ENCODE results near the gene PDZRN3. TPM values are rescaled to one million over a fixed set of nuclear protein-coding genes. Genes with fewer than 3 reads are reported as not detected.

The PDZRN3 gene
- total and polyA plus RNA-seq, 4 donors = 33.6 to 86.3 (median 52.6) TPM

DNA sequence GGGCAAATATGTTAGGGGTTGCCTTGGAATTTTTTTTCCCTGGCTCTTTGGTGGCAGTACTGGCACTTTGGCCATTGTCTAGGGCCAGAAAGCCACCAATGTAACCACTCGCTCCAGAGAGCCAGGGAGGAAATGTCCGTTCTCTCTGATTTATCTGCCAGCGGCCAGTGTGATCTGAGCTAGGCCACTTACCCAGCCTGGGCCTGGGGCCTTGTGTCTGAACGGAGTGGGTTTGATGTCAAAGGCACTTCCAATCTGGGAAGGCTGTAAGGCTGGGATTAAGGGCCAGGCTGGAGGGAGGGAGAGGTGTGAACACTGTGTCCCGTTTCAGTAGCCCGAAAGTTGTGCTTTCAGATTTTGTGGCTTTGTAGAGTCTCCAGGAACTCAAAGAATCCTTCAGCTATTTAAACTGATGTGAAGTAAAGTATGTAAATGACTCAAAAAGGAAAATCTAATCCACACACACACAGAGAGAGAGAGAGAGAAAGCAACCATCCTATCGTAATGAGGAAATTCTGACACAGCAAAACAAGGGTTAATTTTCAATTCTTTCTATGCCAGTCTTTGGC is 271.0 kb downstream of the PDZRN3 start:
- ATAC-seq (ENCODE audit: low FRiP score) (no peak), DNase-seq (no peak)
- H3K4me3 ChIP-seq (ENCODE audit: low read length in 2 of 2) = no peak overlapping the region
- WGBS, 2 donors = 90 to 93% methylated on average over 7 of the region's 7 CpGs
- intact Hi-C loops (cut with DNase I) = no loop called here
- H3K27me3 ChIP-seq (ENCODE audit: control insufficient read depth in 1 of 2, insufficient read depth in 2 of 2, low read length in 1 of 2) = peaks cover 0 to 2% of the 10 kb centered on the region in 2 donors
- no peak overlapping the region for H3K27ac ChIP-seq (ENCODE audit: low read depth in 1 of 2, low read length in 2 of 2)
- H3K9me3 ChIP-seq (ENCODE audit: control insufficient read depth, low read length) = no peaks in the 10 kb centered on the region
- H3K36me3 ChIP-seq (ENCODE audit: control insufficient read depth in 1 of 2, insufficient read depth in 2 of 2, low read length in 1 of 2) = no peaks in the 10 kb centered on the region
- H3K4me1 ChIP-seq (ENCODE audit: control insufficient read depth in 1 of 2, insufficient read depth in 2 of 2, low read length in 2 of 2) = no peaks in the 10 kb centered on the region

DNA sequence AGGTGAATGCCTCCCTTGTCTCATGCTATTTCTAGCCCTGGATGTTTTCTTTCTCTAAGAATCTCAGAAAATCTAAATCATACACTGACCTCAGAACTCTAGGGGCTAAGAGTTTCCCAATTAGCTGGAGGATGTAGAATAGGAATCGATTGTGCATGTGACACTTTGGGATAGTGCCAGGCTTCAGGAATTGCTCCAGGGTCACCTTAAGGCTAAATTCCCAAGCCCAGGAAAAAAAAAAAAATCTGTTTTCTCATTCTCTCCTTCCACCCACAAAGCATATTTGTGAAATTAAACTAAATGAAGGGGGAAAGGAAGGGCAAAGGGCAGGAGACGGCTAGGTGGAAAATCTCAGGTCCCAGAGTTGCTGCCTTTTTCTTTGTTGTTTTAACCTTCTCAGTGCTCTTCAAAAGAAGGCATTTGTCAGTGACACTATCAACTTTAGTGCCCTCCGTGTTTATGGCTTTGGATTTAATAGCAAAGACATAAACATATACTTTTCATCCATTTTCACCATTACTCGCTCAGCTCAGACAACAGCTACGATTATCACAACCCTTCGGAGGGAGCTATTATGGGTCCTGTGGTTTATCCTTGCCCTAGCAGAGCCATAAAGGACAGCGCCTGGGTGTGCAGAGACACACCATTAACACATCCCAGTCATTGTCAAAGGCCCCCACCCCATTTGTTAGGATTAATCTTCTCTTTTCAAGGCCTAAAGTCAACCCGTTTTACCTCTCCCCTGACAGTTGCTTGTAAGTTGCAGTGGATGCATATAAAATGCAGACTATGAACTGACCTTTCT is 271.7 kb downstream of the PDZRN3 start:
- H3K27ac ChIP-seq (ENCODE audit: low read depth in 1 of 2, low read length in 2 of 2) = no peak overlapping the region
- no peaks in the 10 kb centered on the region for H3K36me3 ChIP-seq (ENCODE audit: control insufficient read depth in 1 of 2, insufficient read depth in 2 of 2, low read length in 1 of 2)
- peaks cover 0 to 2% of the 10 kb centered on the region in 2 donors for H3K27me3 ChIP-seq (ENCODE audit: control insufficient read depth in 1 of 2, insufficient read depth in 2 of 2, low read length in 1 of 2)
- H3K4me3 ChIP-seq (ENCODE audit: low read length in 2 of 2) = no peak overlapping the region
- DNase-seq (no peak), ATAC-seq (ENCODE audit: low FRiP score) (no peak)
- WGBS, 2 donors = 88% methylated on average over 8 of the region's 8 CpGs
- H3K9me3 ChIP-seq (ENCODE audit: control insufficient read depth, low read length) = no peaks in the 10 kb centered on the region
- H3K4me1 ChIP-seq (ENCODE audit: control insufficient read depth in 1 of 2, insufficient read depth in 2 of 2, low read length in 2 of 2) = no peaks in the 10 kb centered on the region
- intact Hi-C loops (cut with DNase I) = no loop called here

DNA sequence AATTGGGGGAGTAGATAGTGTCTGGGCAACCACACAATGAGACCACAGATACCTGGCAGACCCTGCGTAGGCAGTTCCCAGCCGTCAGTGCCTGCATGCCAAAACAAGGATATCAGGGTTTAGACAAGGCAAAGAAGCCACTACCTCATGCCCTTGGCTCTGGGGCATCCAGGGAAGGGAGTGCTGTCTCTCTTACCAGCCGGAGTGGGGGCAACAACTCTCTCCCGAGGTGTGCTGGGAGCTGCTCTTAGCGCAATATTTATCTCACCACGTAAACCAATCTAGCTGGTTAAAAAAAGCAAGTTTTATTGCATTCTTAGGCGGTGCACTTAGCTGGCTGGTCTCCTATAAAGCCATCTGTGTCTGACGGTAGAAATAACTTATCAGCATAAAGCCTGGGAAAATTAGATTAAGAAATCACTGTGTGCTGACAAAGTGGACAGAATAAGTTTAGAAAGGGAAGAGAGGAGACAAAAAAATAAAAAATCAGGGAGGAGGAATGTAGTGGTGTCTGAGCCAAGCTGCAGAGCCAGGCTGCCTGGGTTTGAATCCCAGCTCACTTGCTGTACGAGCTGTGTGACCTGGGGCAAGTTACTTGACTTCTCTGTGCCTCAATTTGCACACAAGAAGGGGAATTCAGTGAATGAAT is 273.2 kb downstream of the PDZRN3 start:
- Histone ChIP-seq H3K9me3 (ENCODE audit: control insufficient read depth, low read length) (no peaks in the 10 kb centered on the region), H3K27me3 (ENCODE audit: control insufficient read depth in 1 of 2, insufficient read depth in 2 of 2, low read length in 1 of 2) (peaks cover 0 to 2% of the 10 kb centered on the region in 2 donors), H3K27ac (ENCODE audit: low read depth in 1 of 2, low read length in 2 of 2) (no peak overlapping the region), H3K4me1 (ENCODE audit: control insufficient read depth in 1 of 2, insufficient read depth in 2 of 2, low read length in 2 of 2) (no peaks in the 10 kb centered on the region), H3K36me3 (ENCODE audit: control insufficient read depth in 1 of 2, insufficient read depth in 2 of 2, low read length in 1 of 2) (no peaks in the 10 kb centered on the region), H3K4me3 (ENCODE audit: low read length in 2 of 2) (no peak overlapping the region)
- 7% methylated on average over 9 of the region's 9 CpGs for WGBS, 2 donors
- intact Hi-C loops (cut with DNase I) = no loop called here
- no peak for ATAC-seq (ENCODE audit: low FRiP score)
- DNase-seq = no peak

DNA sequence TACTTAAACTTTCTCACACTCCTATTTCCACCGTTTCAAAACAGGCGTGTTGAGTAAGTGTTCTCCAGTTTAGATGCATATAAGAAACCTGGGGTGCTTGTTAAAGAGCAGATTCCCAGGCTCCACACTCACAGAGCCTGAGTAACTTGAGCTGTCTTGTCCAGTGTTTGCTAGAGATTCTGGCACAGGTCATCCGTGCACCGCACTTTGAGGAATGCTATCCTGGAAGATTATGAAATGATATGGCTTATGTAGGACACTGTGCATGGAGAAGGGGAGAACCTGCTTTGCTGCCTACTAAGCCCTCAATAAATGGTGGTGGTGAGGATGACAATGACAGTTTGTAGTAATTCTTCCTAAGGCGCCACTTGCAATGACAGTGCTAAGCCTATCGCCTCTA is 273.7 kb downstream of the PDZRN3 start:
- intact Hi-C loops (cut with DNase I) = no loop called here
- H3K4me3 ChIP-seq (ENCODE audit: low read length in 2 of 2) = no peak overlapping the region
- H3K36me3 ChIP-seq (ENCODE audit: control insufficient read depth in 1 of 2, insufficient read depth in 2 of 2, low read length in 1 of 2) = no peaks in the 10 kb centered on the region
- no peak overlapping the region for H3K27ac ChIP-seq (ENCODE audit: low read depth in 1 of 2, low read length in 2 of 2)
- H3K9me3 ChIP-seq (ENCODE audit: control insufficient read depth, low read length) = no peaks in the 10 kb centered on the region
- WGBS, 2 donors = 37 to 40% methylated on average over 6 of the region's 6 CpGs
- ATAC-seq (ENCODE audit: low FRiP score) (no peak), DNase-seq (no peak)
- no peaks in the 10 kb centered on the region for H3K4me1 ChIP-seq (ENCODE audit: control insufficient read depth in 1 of 2, insufficient read depth in 2 of 2, low read length in 2 of 2)
- peaks cover 0 to 2% of the 10 kb centered on the region in 2 donors for H3K27me3 ChIP-seq (ENCODE audit: control insufficient read depth in 1 of 2, insufficient read depth in 2 of 2, low read length in 1 of 2)

DNA sequence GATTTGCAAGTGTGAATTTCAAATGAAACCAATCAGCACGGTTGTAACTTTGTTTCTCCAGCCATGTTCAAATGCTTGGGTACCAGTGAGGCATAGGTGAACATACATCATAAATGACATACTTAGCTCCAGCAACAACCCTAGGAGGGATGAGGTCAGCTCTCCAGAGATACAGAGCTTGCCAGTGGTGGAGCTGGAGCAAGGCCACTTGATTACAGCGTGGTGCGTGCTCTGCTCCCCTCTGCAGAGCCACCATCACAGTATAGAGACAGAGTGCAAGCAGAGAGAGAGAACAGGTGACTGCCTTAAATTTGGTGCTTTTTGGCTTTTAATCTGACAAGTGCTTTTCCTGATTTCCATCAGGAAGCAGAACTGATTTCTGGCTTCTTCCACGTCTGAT is 275.1 kb downstream of the PDZRN3 start:
- ATAC-seq (ENCODE audit: low FRiP score) = no peak
- Histone ChIP-seq H3K27me3 (ENCODE audit: control insufficient read depth in 1 of 2, insufficient read depth in 2 of 2, low read length in 1 of 2) (peaks cover 0 to 2% of the 10 kb centered on the region in 2 donors), H3K27ac (ENCODE audit: low read depth in 1 of 2, low read length in 2 of 2) (no peak overlapping the region), H3K4me1 (ENCODE audit: control insufficient read depth in 1 of 2, insufficient read depth in 2 of 2, low read length in 2 of 2) (no peaks in the 10 kb centered on the region), H3K9me3 (ENCODE audit: control insufficient read depth, low read length) (no peaks in the 10 kb centered on the region), H3K4me3 (ENCODE audit: low read length in 2 of 2) (no peak overlapping the region), H3K36me3 (ENCODE audit: control insufficient read depth in 1 of 2, insufficient read depth in 2 of 2, low read length in 1 of 2) (no peaks in the 10 kb centered on the region)
- no peak for DNase-seq
- WGBS, 2 donors = 58 to 60% methylated on average over 4 of the region's 4 CpGs
- intact Hi-C loops (cut with DNase I) = no loop called here

GRCh38 chr3:73342077-73342476 is 282.7 kb downstream of the PDZRN3 start:
- ATAC-seq (ENCODE audit: low FRiP score) (no peak), DNase-seq (no peak)
- no peaks in the 10 kb centered on the region for H3K36me3 ChIP-seq (ENCODE audit: control insufficient read depth in 1 of 2, insufficient read depth in 2 of 2, low read length in 1 of 2)
- H3K27me3 ChIP-seq (ENCODE audit: control insufficient read depth in 1 of 2, insufficient read depth in 2 of 2, low read length in 1 of 2) = no peaks in the 10 kb centered on the region
- H3K27ac ChIP-seq (ENCODE audit: low read depth in 1 of 2, low read length in 2 of 2) = no peak overlapping the region
- no peaks in the 10 kb centered on the region for H3K4me1 ChIP-seq (ENCODE audit: control insufficient read depth in 1 of 2, insufficient read depth in 2 of 2, low read length in 2 of 2)
- H3K4me3 ChIP-seq (ENCODE audit: low read length in 2 of 2) = no peak overlapping the region
- H3K9me3 ChIP-seq (ENCODE audit: control insufficient read depth, low read length) = peaks cover 2% of the 10 kb centered on the region
- intact Hi-C loops (cut with DNase I) = no loop called here
- WGBS, 2 donors = 74 to 91% methylated on average over 1 of the region's 1 CpG

DNA sequence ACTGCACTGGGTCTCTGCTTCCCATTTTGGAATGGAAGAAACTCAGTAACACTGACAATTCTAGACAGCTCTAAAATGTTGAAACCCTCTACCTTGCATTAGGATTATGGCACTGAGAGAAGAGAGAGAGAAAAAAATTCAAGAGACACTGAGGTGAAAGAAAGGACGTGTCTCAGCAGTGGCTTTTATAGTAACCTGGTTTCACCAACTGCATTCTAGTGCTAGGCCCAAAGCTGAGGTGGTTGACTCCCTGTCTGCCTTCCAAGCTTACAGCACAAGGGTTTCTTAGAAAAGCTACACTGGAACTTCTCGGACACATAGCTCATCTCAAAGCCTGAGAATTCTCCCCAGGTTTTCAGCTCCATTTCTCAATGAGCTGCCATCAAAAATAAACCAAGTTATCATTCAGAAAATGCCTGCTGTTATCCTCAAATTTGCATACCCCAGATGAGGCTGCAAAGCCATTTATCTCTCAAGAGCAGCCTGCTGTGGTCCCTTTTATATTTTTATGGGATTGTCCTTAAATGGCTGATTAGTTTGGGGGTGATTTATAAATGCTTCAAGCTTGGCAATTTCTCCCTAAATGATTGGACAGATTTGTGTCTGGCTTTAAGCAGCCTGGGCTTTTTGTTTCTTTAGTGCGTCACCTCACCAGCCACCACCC is 283.3 kb downstream of the PDZRN3 start:
- no peaks in the 10 kb centered on the region for H3K27me3 ChIP-seq (ENCODE audit: control insufficient read depth in 1 of 2, insufficient read depth in 2 of 2, low read length in 1 of 2)
- no peak overlapping the region for H3K27ac ChIP-seq (ENCODE audit: low read depth in 1 of 2, low read length in 2 of 2)
- H3K36me3 ChIP-seq (ENCODE audit: control insufficient read depth in 1 of 2, insufficient read depth in 2 of 2, low read length in 1 of 2) = no peaks in the 10 kb centered on the region
- intact Hi-C loops (cut with DNase I) = no loop called here
- H3K4me3 ChIP-seq (ENCODE audit: low read length in 2 of 2) = no peak overlapping the region
- DNase-seq = no peak
- no peaks in the 10 kb centered on the region for H3K4me1 ChIP-seq (ENCODE audit: control insufficient read depth in 1 of 2, insufficient read depth in 2 of 2, low read length in 2 of 2)
- peaks cover 2% of the 10 kb centered on the region for H3K9me3 ChIP-seq (ENCODE audit: control insufficient read depth, low read length)
- ATAC-seq (ENCODE audit: low FRiP score) = no peak
- 92 to 93% methylated on average over 3 of the region's 3 CpGs for WGBS, 2 donors

GRCh38 chr3:73332558-73332957 is 292.2 kb downstream of the PDZRN3 start:
- Histone ChIP-seq H3K36me3 (ENCODE audit: control insufficient read depth in 1 of 2, insufficient read depth in 2 of 2, low read length in 1 of 2) (no peaks in the 10 kb centered on the region), H3K4me1 (ENCODE audit: control insufficient read depth in 1 of 2, insufficient read depth in 2 of 2, low read length in 2 of 2) (no peaks in the 10 kb centered on the region), H3K27me3 (ENCODE audit: control insufficient read depth in 1 of 2, insufficient read depth in 2 of 2, low read length in 1 of 2) (no peaks in the 10 kb centered on the region), H3K4me3 (ENCODE audit: low read length in 2 of 2) (no peak overlapping the region), H3K9me3 (ENCODE audit: control insufficient read depth, low read length) (no peaks in the 10 kb centered on the region), H3K27ac (ENCODE audit: low read depth in 1 of 2, low read length in 2 of 2) (no peak overlapping the region)
- intact Hi-C loops (cut with DNase I) = no loop called here
- no peak for ATAC-seq (ENCODE audit: low FRiP score)
- DNase-seq = no peak
- WGBS, 2 donors = 87 to 96% methylated on average over 3 of the region's 3 CpGs

Data from aorta (tissue), 5 donors.